Endothelial cell of umbilical vein (primary cell): ENCODE measurements around the gene TMEM167B. TPM values are rescaled to one million over a fixed set of nuclear protein-coding genes. Genes with fewer than 3 reads are reported as not detected.
A peak's percentile ranks its signal among the peaks of the same experiment; 100 is the strongest.

Experiments
- Bru-seq: library from RNA; stranded (reverse); fragments of 400-500 nt; gene quantifications from one replicate; lab custom pipeline; 2021; lab: Mats Ljungman, UMichigan
- BruChase-seq, 2 experiments: library from RNA; stranded (reverse); fragments of 400-500 nt; gene quantifications; one replicate each; lab custom pipeline; 2021; lab: Mats Ljungman, UMichigan
- BruUV-seq: library from RNA; stranded (reverse); fragments of 400-500 nt; replicated peaks from 2 replicates; lab custom pipeline; 2021; lab: Mats Ljungman, UMichigan
- CTCF ChIA-PET: fragments of 300-600, 350-600 bp; sonication (Branson Sonifier 250); formaldehyde crosslinking; loops from one replicate; lab custom pipeline; 2021; ENCODE audit warnings: antibody characterized with exemption, inconsistent platforms; lab: Charles Lee
- POLR2A ChIA-PET: fragments of 300-600, 350-600 bp; sonication (Branson Sonifier 250); formaldehyde crosslinking; loops from one replicate; lab custom pipeline; 2021; ENCODE audit warnings: antibody characterized with exemption, inconsistent platforms; lab: Charles Lee
- DNase-seq: peaks from one replicate; pipeline ENCODE4 v3.0.0-alpha.2; 2011; ENCODE audit warnings: low read depth, low spot score
- FAIRE-seq: peaks from 2 replicates; lab custom pipeline; 2011; peaks lifted over from hg19 to GRCh38; lab: Jason Lieb, UNC
- H2AFZ ChIP-seq: 2 replicates; pipeline ENCODE4 v1.6.0; 2012; ENCODE audit warnings: low read depth, low read length, control low read depth, inconsistent platforms
- H3K27ac ChIP-seq: 2 replicates; pipeline ENCODE4 v1.5.1; 2011; ENCODE audit warnings: low read depth, mild to moderate bottlenecking, control low read depth, low read length, moderate library complexity; ENCODE audit not compliant: insufficient read depth
- H3K27me3 ChIP-seq, 2 experiments: 2 replicates each; pipeline versions ENCODE4 v1.6.0 to v1.6.1; 2011; ENCODE audit warnings: low read length in 2 of 2, mixed read lengths in 1 of 2; ENCODE audit not compliant: control insufficient read depth in 2 of 2, insufficient read depth in 2 of 2
- H3K36me3 ChIP-seq, 2 experiments: 2 replicates in 1 of 2; 3 replicates in 1 of 2; pipeline ENCODE4 v1.5.1; 2011; ENCODE audit warnings: low read length in 2 of 2, mild to moderate bottlenecking in 1 of 2, moderate library complexity in 1 of 2; ENCODE audit not compliant: control insufficient read depth in 2 of 2, insufficient read depth in 2 of 2; ENCODE audit errors: extremely low read depth in 1 of 2
- H3K4me1 ChIP-seq: 3 replicates; pipeline ENCODE4 v1.5.1; 2011; ENCODE audit warnings: mild to moderate bottlenecking, low read length; ENCODE audit not compliant: control insufficient read depth, insufficient read depth; ENCODE audit errors: extremely low read depth
- H3K4me2 ChIP-seq: 2 replicates; pipeline ENCODE4 v1.6.1; 2011; ENCODE audit warnings: low read length, control low read depth, mixed read lengths; ENCODE audit not compliant: insufficient read depth
- H3K4me3 ChIP-seq, 3 experiments: fragments of 200-600 bp in 1 of 3; sonication (generic), shearing (Covaris generic) in 1 of 3; replicated peaks in 1 of 3; 2 replicates each; pipeline ENCODE4 v1.5.1; 2011 to 2016; ENCODE audit warnings: control low read depth in 3 of 3, low read length in 3 of 3, mild to moderate bottlenecking in 2 of 3, inconsistent platforms in 1 of 3, low read depth in 1 of 3, moderate library complexity in 1 of 3; ENCODE audit not compliant: insufficient read depth in 1 of 3
- H3K79me2 ChIP-seq: 2 replicates; pipeline ENCODE4 v1.6.0; 2012; ENCODE audit warnings: low read length, inconsistent platforms; ENCODE audit not compliant: control insufficient read depth, insufficient read depth
- H3K9ac ChIP-seq: replicated peaks from 2 replicates; pipeline ENCODE3; 2011; ENCODE audit warnings: low read length, control low read depth; ENCODE audit not compliant: insufficient read depth; ENCODE audit errors: extremely low read depth
- H3K9me1 ChIP-seq: replicated peaks from 3 replicates; pipeline ENCODE4 v1.6.0; 2011; ENCODE audit warnings: mild to moderate bottlenecking, low read length; ENCODE audit not compliant: control insufficient read depth, insufficient read depth; ENCODE audit errors: extremely low read depth
- H3K9me3 ChIP-seq: replicated peaks from 2 replicates; pipeline ENCODE4 v1.5.1; 2012; ENCODE audit warnings: low read length, inconsistent platforms; ENCODE audit not compliant: control insufficient read depth, insufficient read depth
- H4K20me1 ChIP-seq: replicated peaks from 2 replicates; pipeline ENCODE3; 2011; ENCODE audit warnings: mild to moderate bottlenecking, low read length; ENCODE audit not compliant: control insufficient read depth, insufficient read depth; ENCODE audit errors: extremely low read depth
- JUN ChIP-seq: IDR thresholded peaks from 2 replicates; pipeline ENCODE4 v1.6.1; 2011; ENCODE audit warnings: borderline replicate concordance, low read depth; ENCODE audit not compliant: insufficient read length, insufficient read depth
- MYC ChIP-seq: IDR thresholded peaks from one replicate; pipeline ENCODE4 v1.6.1; 2011; ENCODE audit warnings: mild to moderate bottlenecking, low read depth, low read length
- POLR2A ChIP-seq: IDR thresholded peaks from 2 replicates; pipeline ENCODE4 v1.6.1; 2012; ENCODE audit warnings: low read depth, mild to moderate bottlenecking, control low read depth, low read length
- POLR2AphosphoS5 ChIP-seq: IDR thresholded peaks from 2 replicates; pipeline ENCODE4 v1.6.1; 2012; ENCODE audit warnings: low read depth, mild to moderate bottlenecking, control low read depth, low read length, moderate library complexity; ENCODE audit not compliant: insufficient read depth
- dilution Hi-C: fragments of 300-500 bp; cut with MboI; formaldehyde crosslinking; loops from one replicate; pipeline ENCODE4 v1.15.0; 2019; ENCODE audit warnings: low sequenced_read_pairs; ENCODE audit not compliant: extremely low pct_ligation_motif_present
- intact Hi-C: fragments of 100-400 bp; cut with micrococcal nuclease; formaldehyde crosslinking; loops from one replicate; pipeline ENCODE4 v1.10.0; 2022
- long read RNA-seq: library from polyadenylated mRNA; stranded (forward); transcript quantifications from one replicate; pipeline ENCODE4 v2.0.0, GENCODE V29; 2021
- polyA minus RNA-seq, 3 experiments: library from RNA; depleted of rRNA, polyadenylated mRNA; stranded (reverse); fragments of >200 nt; gene quantifications; 1 replicate in 1 of 3; 2 replicates in 2 of 3; pipeline ENCODE4 v1.2.3, GENCODE V29; 2011
- polyA plus RNA-seq, 4 experiments: library from polyadenylated mRNA; depleted of rRNA in 3 of 4; stranded (reverse) in 3 of 4; unstranded in 1 of 4; fragments of >200 nt; gene quantifications; 2 replicates each; pipeline versions ENCODE4 v1.2.1 to v1.2.3, GENCODE V29; 2011 to 2012; ENCODE audit warnings: missing spikeins in 1 of 4
- total RNA-seq: library from RNA; stranded (reverse); gene quantifications from 2 replicates; pipeline ENCODE4 v1.2.3, GENCODE V29; 2021
- TF ChIP-seq, protein P1 (sequence below): IDR thresholded peaks from 2 replicates; pipeline ENCODE4 v1.6.1; 2011; ENCODE audit not compliant: insufficient read depth, insufficient read length

TMEM167B gene
- total RNA-seq (19.9 and 21.1 TPM in 2 replicates), polyA plus RNA-seq (6.2 and 6.7 TPM in 2 replicates), polyA minus RNA-seq (9.5 and 11.3 TPM in 2 replicates), Bru-seq, nascent RNA (percentile 82 among the genes with signal in this experiment), BruChase-seq, experiment 1, labeled RNA remaining after a 6-hour chase (percentile 96 among the genes with signal in this experiment), BruChase-seq, experiment 2, labeled RNA remaining after a 2-hour chase (percentile 97 among the genes with signal in this experiment)
- 12.4 and 12.6 TPM in 2 replicates for polyA plus RNA-seq (2011; cell fraction: cytosol; rRNA removed)
- polyA plus RNA-seq (2011; cell fraction: nucleus; rRNA removed) = 7.4 TPM in 2 replicates
- polyA plus RNA-seq (2012) = 24.1 and 25.6 TPM in 2 replicates
- polyA minus RNA-seq (2011; cell fraction: cytosol; rRNA and poly(A)+ RNA removed) = 6.6 TPM
- 6.6 and 7.4 TPM in 2 replicates for polyA minus RNA-seq (2011; cell fraction: nucleus; rRNA and poly(A)+ RNA removed)
- long read RNA-seq, transcript TMEM167B-201 (3 exons, 3,730 nt) = major isoform, 15 of 20 reads
- long read RNA-seq, partial matches to known transcripts = 0 of 20 reads
- long read RNA-seq, other reads (novel, unspliced or antisense) = 5 of 20 reads

GRCh38 chr1:109090196-109091077, at the start of gene TMEM167B:
TSS of gene TMEM167B (plus strand) at chr1:109090764. CDS start at chr1:109090873, 109 bp downstream.
- Histone ChIP-seq H4K20me1 (no peaks in the 10 kb centered on the region), H3K4me1 (peaks cover 13% of the 10 kb centered on the region), H2AFZ (peak within 1 kb of the TSS; percentile 83), H3K9ac (peak within 1 kb of the TSS; percentile 91), H3K36me3 (peaks cover under 1 to 6% of the 10 kb centered on the region in 2 experiments), H3K9me1 (no peaks in the 10 kb centered on the region), H3K4me2 (peak within 1 kb of the TSS; percentile 81), H3K27me3 (no peaks in the 10 kb centered on the region), H3K79me2 (peaks cover 22% of the 10 kb centered on the region), H3K4me3 (peak within 1 kb of the TSS; percentile 97 to 99 (median 97)), H3K27ac (peak within 1 kb of the TSS; percentile 63), H3K9me3 (no peaks in the 10 kb centered on the region)
- peak; percentile 99 for DNase-seq
- FAIRE-seq = peak; percentile 55
- POLR2A ChIA-PET = interaction anchor here (0.6 to 2.6 kb wide), 6 partner anchors 10 to 105 kb away, joined by 3 to 8 read pairs (median 4); partner anchors contain the start of gene TAF13
- TSS peak; percentile 67 for BruUV-seq
- CTCF ChIA-PET = interaction anchor here (0.9 to 3.0 kb wide), 6 partner anchors 10 to 74 kb away, joined by 3 to 35 read pairs (median 4); partner anchors contain the start of genes ELAPOR1, TAF13 and WDR47
- dilution Hi-C loops = no loop called here
- intact Hi-C loops = loop anchor here (1.0 to 10.0 kb wide), 4 partner anchors 14 to 944 kb away; partner anchors contain the start of genes STRIP1, TAF13 and WDR47
- no peak for TF ChIP-seq JUN
- peak; percentile 55 for TF ChIP-seq MYC
- TF ChIP-seq, protein P1, sequence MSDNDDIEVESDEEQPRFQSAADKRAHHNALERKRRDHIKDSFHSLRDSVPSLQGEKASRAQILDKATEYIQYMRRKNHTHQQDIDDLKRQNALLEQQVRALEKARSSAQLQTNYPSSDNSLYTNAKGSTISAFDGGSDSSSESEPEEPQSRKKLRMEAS = peak; percentile 72
- TF ChIP-seq POLR2A = peak; percentile 74
- TF ChIP-seq POLR2AphosphoS5 = peak; percentile 88
